ENCODE results near the gene CNOT6L.
"Not testable (repeated sequence)": the region's sequence is repeated elsewhere in the genome, so short reads cannot be mapped to it uniquely, and the experiment has no call there.

The CNOT6L gene

DNA sequence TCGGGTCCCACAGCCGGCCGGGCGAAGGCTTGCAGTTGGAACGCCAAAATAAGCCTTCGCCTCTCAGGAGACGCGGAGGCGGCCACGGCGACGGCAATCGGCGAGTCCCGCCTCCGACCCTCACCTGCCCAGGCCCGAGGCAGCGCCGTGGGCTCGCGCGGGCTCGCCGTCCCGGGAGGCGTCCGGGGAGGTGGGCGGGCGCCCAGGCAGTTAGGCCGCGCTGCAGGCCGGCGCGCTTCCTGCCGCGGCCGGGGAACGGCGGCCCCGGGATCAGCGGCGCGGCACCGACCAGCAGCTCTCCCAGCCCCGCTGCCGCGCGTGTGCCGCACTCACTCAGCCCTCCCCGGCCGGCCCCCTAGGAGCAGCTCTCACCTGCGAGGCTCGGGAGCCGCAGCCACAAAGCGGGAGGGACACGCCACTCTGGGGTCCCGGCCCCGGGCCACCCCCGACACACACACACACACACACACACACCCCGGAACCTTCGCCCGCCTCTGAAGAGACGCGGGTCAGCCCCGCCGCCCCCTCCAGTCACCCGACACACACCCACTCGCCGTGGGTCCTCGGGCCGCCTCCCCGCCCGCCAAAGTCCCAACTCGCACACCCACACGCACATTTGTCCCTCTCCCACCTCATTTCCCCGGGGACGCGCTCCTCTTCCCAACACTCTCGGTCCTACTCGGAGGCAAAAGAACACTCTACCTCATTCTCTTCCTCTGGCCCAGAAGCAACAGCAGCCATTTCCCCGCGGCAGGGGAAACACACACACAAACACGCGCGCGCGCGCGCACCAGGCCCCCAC, at the start of gene CNOT6L:
TSS of gene CNOT6L (minus strand) at position 767 of the 802 bp plus-strand sequence. CDS start at position 707, 60 bp downstream.
- peak; percentile 29 for DNase-seq (ENCODE audit: low read depth)
- peak within 1 kb of the TSS; percentile 76 for H3K4me3 ChIP-seq (ENCODE audit: low read depth, low read length)
- TF ChIP-seq, protein P1, sequence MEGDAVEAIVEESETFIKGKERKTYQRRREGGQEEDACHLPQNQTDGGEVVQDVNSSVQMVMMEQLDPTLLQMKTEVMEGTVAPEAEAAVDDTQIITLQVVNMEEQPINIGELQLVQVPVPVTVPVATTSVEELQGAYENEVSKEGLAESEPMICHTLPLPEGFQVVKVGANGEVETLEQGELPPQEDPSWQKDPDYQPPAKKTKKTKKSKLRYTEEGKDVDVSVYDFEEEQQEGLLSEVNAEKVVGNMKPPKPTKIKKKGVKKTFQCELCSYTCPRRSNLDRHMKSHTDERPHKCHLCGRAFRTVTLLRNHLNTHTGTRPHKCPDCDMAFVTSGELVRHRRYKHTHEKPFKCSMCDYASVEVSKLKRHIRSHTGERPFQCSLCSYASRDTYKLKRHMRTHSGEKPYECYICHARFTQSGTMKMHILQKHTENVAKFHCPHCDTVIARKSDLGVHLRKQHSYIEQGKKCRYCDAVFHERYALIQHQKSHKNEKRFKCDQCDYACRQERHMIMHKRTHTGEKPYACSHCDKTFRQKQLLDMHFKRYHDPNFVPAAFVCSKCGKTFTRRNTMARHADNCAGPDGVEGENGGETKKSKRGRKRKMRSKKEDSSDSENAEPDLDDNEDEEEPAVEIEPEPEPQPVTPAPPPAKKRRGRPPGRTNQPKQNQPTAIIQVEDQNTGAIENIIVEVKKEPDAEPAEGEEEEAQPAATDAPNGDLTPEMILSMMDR (IDR thresholded peaks at IDR 0.05; ENCODE audit: low read depth, low read length, missing control alignments), result no peak
- in situ Hi-C loops (cut with HindIII; ENCODE audit: low sequenced_read_pairs), result no loop called here

DNA sequence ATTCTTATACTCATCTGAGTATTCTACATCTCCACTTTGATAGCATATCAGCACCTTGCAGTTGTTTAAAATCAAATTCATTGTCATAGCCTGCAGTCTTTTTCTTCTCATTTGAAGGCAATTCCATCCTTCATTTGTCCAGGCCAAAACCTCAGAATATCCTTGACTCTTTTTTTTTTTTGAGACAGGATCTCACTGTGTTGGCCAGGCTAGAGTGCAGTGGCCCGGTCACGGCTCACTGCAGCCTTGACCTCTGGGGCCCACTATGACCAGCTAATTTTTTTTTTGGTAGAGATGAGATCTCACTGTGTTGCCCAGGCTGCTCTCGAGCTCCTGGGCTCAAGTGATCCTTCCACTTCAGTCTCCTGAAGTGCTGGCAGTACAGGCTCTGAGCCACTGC, 46.1 kb upstream of the CNOT6L start:
- TF ChIP-seq, protein P1 (IDR thresholded peaks at IDR 0.05; ENCODE audit: low read depth, low read length, missing control alignments), result no peak
- H3K4me3 ChIP-seq (ENCODE audit: low read depth, low read length), result no peak overlapping the region
- in situ Hi-C loops (cut with HindIII; ENCODE audit: low sequenced_read_pairs), result no loop called here
- no peak for DNase-seq (ENCODE audit: low read depth)

DNA sequence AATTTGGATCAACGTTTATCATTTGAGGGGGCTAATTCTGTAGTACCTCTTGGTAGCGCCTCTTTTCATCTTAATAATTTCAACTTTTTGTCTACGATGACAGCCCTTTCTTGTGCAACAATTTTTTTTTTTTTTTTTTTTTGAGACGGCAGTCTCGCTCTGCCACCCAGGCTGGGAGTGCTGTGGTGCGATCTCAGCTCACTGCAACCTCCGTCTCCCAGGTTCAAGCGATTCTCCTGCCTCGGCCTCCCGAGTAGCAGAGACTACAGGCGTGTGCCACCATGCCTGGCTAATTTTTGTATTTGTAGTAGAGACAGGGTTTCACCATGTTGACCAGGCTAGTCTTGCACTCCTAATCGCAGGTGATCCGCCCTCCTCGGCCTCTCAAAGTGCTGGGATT, 44.2 kb upstream of the CNOT6L start:
- in situ Hi-C loops (cut with HindIII; ENCODE audit: low sequenced_read_pairs); DNase-seq (ENCODE audit: low read depth): not testable (repeated sequence)
- peak overlapping the region; percentile 79 for H3K4me3 ChIP-seq (ENCODE audit: low read depth, low read length)

DNA sequence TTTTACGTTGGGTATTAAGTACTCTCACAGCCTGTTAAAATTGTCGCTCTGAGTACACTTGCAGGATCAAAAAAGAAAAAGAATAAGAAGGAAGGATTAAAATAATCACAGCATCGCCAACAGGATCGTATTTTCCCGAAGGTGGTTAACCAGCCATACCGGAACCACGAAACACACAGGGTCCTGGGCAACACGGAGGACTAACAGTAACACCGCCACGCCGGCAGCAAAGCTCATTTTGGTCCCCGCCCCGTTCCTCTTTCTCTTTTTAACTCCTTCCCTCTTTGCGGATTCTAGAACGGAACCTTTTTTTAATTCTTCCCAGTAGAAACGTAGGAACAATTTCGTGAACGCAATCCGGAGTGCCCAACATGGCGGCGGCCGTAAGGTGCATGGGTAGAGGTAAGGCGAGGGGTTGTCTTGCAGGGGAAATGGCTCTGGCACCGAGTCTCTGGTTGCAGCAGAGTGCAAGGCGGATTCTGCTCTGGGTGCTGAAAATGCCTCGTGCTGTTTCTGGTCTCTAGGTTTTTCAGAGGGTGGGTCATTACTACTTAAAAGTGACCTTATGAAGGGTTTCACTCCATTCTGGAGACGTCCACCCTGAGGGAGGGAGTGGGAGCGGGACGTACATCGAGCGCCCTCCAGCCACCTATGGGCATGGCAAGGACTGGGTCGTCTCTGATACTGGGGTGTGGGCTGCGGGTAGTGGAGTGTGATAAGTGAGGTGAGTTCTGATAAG, 43.5 kb upstream of the CNOT6L start, which contains the start of gene MRPL1:
TSS of gene MRPL1 (plus strand) at position 353 of the 739 bp plus-strand sequence. CDS start at position 372, 19 bp downstream.
- in situ Hi-C loops (cut with HindIII; ENCODE audit: low sequenced_read_pairs), result no loop called here
- H3K4me3 ChIP-seq (ENCODE audit: low read depth, low read length), result peak within 1 kb of the TSS; percentile 79
- TF ChIP-seq, protein P1 (IDR thresholded peaks at IDR 0.05; ENCODE audit: low read depth, low read length, missing control alignments), result no peak
- peak; percentile 93 for DNase-seq (ENCODE audit: low read depth)

DNA sequence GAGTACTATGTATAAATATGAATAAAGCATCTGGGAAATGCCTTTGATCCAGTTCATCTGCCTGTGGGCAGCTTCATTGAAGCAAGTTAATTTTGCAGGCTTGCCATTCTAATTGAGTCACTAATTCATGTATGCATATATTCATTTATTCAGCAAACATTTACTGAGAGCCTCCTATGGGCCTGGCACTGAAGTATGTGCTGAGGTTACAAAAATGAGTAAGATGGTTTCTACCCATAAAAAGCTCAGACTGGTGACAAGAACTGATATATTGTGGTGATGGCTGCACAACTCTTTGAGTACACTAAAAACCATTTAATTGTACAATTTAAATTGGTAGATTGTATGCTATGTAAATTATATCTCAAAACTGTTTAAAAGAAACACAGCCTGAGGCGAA, 42.3 kb upstream of the CNOT6L start:
- TF ChIP-seq, protein P1 (IDR thresholded peaks at IDR 0.05; ENCODE audit: low read depth, low read length, missing control alignments), result no peak
- no peak for DNase-seq (ENCODE audit: low read depth)
- in situ Hi-C loops (cut with HindIII; ENCODE audit: low sequenced_read_pairs), result no loop called here
- H3K4me3 ChIP-seq (ENCODE audit: low read depth, low read length), result no peak overlapping the region

DNA sequence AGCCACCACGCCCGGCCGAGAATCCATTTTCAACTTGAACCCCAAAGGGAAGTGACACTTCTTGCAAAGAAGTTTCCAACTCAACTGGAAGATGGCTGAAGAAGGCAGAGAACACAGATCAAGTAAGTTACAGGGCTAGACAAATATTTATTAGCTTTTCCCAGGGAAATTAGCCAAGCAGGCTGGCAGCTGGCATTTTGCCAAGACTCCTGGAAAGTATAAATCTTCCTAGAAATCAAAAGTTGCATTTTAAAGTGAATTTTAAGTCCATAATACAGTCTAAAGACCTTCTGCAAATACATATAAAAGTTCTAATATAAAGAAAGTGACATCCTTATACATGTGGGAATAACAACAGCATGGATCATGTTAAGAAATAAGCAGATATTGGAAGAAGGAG, 40.1 kb upstream of the CNOT6L start:
- DNase-seq (ENCODE audit: low read depth), result no peak
- TF ChIP-seq, protein P1 (IDR thresholded peaks at IDR 0.05; ENCODE audit: low read depth, low read length, missing control alignments), result no peak
- H3K4me3 ChIP-seq (ENCODE audit: low read depth, low read length), result no peak overlapping the region
- in situ Hi-C loops (cut with HindIII; ENCODE audit: low sequenced_read_pairs), result no loop called here

DNA sequence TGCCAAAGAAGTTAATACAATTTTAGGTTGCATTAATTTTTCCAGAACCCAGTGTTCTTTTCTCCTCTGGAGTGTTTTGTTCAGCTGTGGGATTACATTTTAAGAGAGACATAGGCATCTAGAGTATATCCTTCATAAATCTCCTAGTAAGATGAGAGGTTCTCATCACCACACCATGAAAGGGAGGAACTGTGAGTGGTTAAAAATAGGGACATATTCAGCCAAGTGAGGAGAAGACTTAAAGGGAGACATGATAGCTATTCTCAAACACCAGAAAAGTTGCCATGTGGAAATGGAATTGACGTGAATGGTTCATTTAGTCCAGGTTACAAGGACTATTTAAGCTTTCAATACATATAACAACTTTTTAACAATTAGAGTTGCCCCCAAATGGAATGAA, 37.0 kb upstream of the CNOT6L start:
- in situ Hi-C loops (cut with HindIII; ENCODE audit: low sequenced_read_pairs), result no loop called here
- TF ChIP-seq, protein P1 (IDR thresholded peaks at IDR 0.05; ENCODE audit: low read depth, low read length, missing control alignments), result no peak
- no peak for DNase-seq (ENCODE audit: low read depth)
- no peak overlapping the region for H3K4me3 ChIP-seq (ENCODE audit: low read depth, low read length)
